ENCODE data around the gene FLRT2.

Gene FLRT2

GRCh38 chr14:85580536-85581140 lies 50.7 kb downstream of the FLRT2 start:
- Histone ChIP-seq H3K9ac (ENCODE audit: low read depth, low read length) (no peak overlapping the region), H3K4me1 (ENCODE audit: control insufficient read depth, insufficient read depth, low read length) (peaks cover 12% of the 10 kb centered on the region), H3K9me3 (ENCODE audit: control insufficient read depth, insufficient read depth, low read length) (no peaks in the 10 kb centered on the region), H3K4me3 (ENCODE audit: low read depth, low read length) (no peak overlapping the region), H3K36me3 (ENCODE audit: control insufficient read depth, insufficient read depth, low read length) (no peaks in the 10 kb centered on the region), H3K27me3 (ENCODE audit: control insufficient read depth, insufficient read depth, low read length) (no peaks in the 10 kb centered on the region)

DNA sequence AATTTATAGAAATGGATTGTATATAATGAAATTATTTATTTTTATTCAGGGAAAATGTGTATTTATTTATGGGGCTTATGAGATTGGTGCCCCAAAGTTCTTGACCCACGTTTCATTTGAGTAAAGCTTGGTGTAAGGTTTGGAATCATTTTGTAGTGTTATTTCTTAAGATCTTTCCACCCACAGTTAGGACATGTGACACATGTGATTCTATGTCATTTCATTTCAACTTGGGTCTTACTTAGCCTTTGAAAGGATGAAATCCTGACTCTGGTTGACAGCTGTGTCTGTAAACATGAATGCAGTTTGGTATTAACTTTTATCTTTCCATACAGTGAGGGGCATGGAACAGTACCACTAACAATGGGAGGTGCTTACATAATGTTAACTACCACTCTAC lies 51.7 kb downstream of the FLRT2 start:
- Histone ChIP-seq H3K27me3 (ENCODE audit: control insufficient read depth, insufficient read depth, low read length) (no peaks in the 10 kb centered on the region), H3K36me3 (ENCODE audit: control insufficient read depth, insufficient read depth, low read length) (no peaks in the 10 kb centered on the region), H3K9ac (ENCODE audit: low read depth, low read length) (no peak overlapping the region), H3K9me3 (ENCODE audit: control insufficient read depth, insufficient read depth, low read length) (no peaks in the 10 kb centered on the region), H3K4me1 (ENCODE audit: control insufficient read depth, insufficient read depth, low read length) (peaks cover 2% of the 10 kb centered on the region), H3K4me3 (ENCODE audit: low read depth, low read length) (no peak overlapping the region)

DNA sequence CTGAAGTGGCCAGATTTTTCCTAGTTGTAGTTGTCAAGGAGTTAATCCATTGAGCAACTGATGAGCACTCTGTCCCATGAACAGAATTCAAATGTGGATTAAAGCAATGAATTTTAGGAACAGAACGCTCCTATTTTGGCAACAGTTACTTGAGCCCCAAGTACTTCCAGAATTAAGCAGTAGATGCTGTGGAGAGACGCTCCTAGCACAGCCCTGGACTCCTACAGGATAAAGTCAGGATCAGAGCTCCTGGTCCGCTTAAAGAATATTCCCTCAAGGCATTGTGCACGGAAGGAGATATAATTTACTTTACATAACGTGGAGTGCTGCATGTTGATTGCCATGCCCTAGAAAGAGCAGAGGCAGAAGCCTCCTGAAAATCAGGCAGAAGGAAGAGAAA lies 53.4 kb downstream of the FLRT2 start:
- Histone ChIP-seq H3K9ac (ENCODE audit: low read depth, low read length) (no peak overlapping the region), H3K4me3 (ENCODE audit: low read depth, low read length) (no peak overlapping the region), H3K9me3 (ENCODE audit: control insufficient read depth, insufficient read depth, low read length) (no peaks in the 10 kb centered on the region), H3K27me3 (ENCODE audit: control insufficient read depth, insufficient read depth, low read length) (no peaks in the 10 kb centered on the region), H3K4me1 (ENCODE audit: control insufficient read depth, insufficient read depth, low read length) (no peaks in the 10 kb centered on the region), H3K36me3 (ENCODE audit: control insufficient read depth, insufficient read depth, low read length) (no peaks in the 10 kb centered on the region)

GRCh38 chr14:85584481-85584880 lies 54.5 kb downstream of the FLRT2 start:
- Histone ChIP-seq H3K4me1 (ENCODE audit: control insufficient read depth, insufficient read depth, low read length) (no peaks in the 10 kb centered on the region), H3K9me3 (ENCODE audit: control insufficient read depth, insufficient read depth, low read length) (no peaks in the 10 kb centered on the region), H3K9ac (ENCODE audit: low read depth, low read length) (no peak overlapping the region), H3K27me3 (ENCODE audit: control insufficient read depth, insufficient read depth, low read length) (no peaks in the 10 kb centered on the region), H3K36me3 (ENCODE audit: control insufficient read depth, insufficient read depth, low read length) (no peaks in the 10 kb centered on the region), H3K4me3 (ENCODE audit: low read depth, low read length) (no peak overlapping the region)

DNA sequence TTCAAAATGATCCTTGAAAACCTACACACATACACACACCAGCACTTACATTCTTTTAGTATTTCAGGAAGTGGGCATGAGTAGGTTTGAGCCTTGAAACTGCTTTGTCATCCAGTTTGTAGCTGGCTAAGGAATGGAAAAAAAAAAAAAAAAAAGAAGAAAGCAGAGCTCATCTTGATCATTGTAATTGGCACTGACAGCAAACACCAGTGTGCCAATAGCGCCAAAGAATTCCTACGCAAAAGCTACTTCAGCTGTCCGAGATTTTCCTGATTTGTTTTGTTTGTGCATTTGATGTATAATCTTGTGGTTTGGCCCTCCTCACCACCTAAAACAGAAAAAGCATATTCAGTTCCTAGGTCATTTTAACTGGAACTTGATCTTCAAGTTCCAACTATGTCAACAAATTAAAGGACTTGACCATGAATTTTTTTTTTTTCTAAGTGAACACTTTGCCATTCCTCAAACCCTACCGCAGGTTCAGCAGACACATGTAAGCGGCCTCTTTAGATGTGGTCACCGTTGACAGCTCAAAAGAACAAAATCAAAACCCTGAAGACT lies 57.3 kb downstream of the FLRT2 start:
- Histone ChIP-seq H3K4me3 (ENCODE audit: low read depth, low read length) (no peak overlapping the region), H3K36me3 (ENCODE audit: control insufficient read depth, insufficient read depth, low read length) (no peaks in the 10 kb centered on the region), H3K27me3 (ENCODE audit: control insufficient read depth, insufficient read depth, low read length) (no peaks in the 10 kb centered on the region), H3K4me1 (ENCODE audit: control insufficient read depth, insufficient read depth, low read length) (no peaks in the 10 kb centered on the region), H3K9me3 (ENCODE audit: control insufficient read depth, insufficient read depth, low read length) (no peaks in the 10 kb centered on the region), H3K9ac (ENCODE audit: low read depth, low read length) (no peak overlapping the region)

GRCh38 chr14:85590784-85591183 lies 60.8 kb downstream of the FLRT2 start:
- H3K9me3 ChIP-seq (ENCODE audit: control insufficient read depth, insufficient read depth, low read length): no peaks in the 10 kb centered on the region
- no peaks in the 10 kb centered on the region for H3K36me3 ChIP-seq (ENCODE audit: control insufficient read depth, insufficient read depth, low read length)
- no peaks in the 10 kb centered on the region for H3K4me1 ChIP-seq (ENCODE audit: control insufficient read depth, insufficient read depth, low read length)
- no peak overlapping the region for H3K9ac ChIP-seq (ENCODE audit: low read depth, low read length)
- H3K4me3 ChIP-seq (ENCODE audit: low read depth, low read length): no peak overlapping the region
- no peaks in the 10 kb centered on the region for H3K27me3 ChIP-seq (ENCODE audit: control insufficient read depth, insufficient read depth, low read length)

- peaks cover under 1% of the 10 kb centered on the region for H3K4me1 ChIP-seq (ENCODE audit: control insufficient read depth, insufficient read depth, low read length)
- H3K9ac ChIP-seq (ENCODE audit: low read depth, low read length): no peak overlapping the region
- H3K9me3 ChIP-seq (ENCODE audit: control insufficient read depth, insufficient read depth, low read length): no peaks in the 10 kb centered on the region
- no peaks in the 10 kb centered on the region for H3K27me3 ChIP-seq (ENCODE audit: control insufficient read depth, insufficient read depth, low read length)
- no peaks in the 10 kb centered on the region for H3K36me3 ChIP-seq (ENCODE audit: control insufficient read depth, insufficient read depth, low read length)
- H3K4me3 ChIP-seq (ENCODE audit: low read depth, low read length): no peak overlapping the region
Measured at GRCh38 chr14:85594217-85594616, 64.3 kb downstream of the FLRT2 start.

- H3K36me3 ChIP-seq (ENCODE audit: control insufficient read depth, insufficient read depth, low read length): no peaks in the 10 kb centered on the region
- H3K9ac ChIP-seq (ENCODE audit: low read depth, low read length): no peak overlapping the region
- H3K4me1 ChIP-seq (ENCODE audit: control insufficient read depth, insufficient read depth, low read length): peaks cover 5% of the 10 kb centered on the region
- no peaks in the 10 kb centered on the region for H3K9me3 ChIP-seq (ENCODE audit: control insufficient read depth, insufficient read depth, low read length)
- no peaks in the 10 kb centered on the region for H3K27me3 ChIP-seq (ENCODE audit: control insufficient read depth, insufficient read depth, low read length)
- H3K4me3 ChIP-seq (ENCODE audit: low read depth, low read length): no peak overlapping the region
Measured at GRCh38 chr14:85595981-85596380, 66.0 kb downstream of the FLRT2 start.

GRCh38 chr14:85596562-85596961 lies 66.6 kb downstream of the FLRT2 start:
- H3K9ac ChIP-seq (ENCODE audit: low read depth, low read length): no peak overlapping the region
- no peaks in the 10 kb centered on the region for H3K36me3 ChIP-seq (ENCODE audit: control insufficient read depth, insufficient read depth, low read length)
- H3K27me3 ChIP-seq (ENCODE audit: control insufficient read depth, insufficient read depth, low read length): no peaks in the 10 kb centered on the region
- no peaks in the 10 kb centered on the region for H3K9me3 ChIP-seq (ENCODE audit: control insufficient read depth, insufficient read depth, low read length)
- peaks cover 5% of the 10 kb centered on the region for H3K4me1 ChIP-seq (ENCODE audit: control insufficient read depth, insufficient read depth, low read length)
- H3K4me3 ChIP-seq (ENCODE audit: low read depth, low read length): no peak overlapping the region

- Histone ChIP-seq H3K9ac (ENCODE audit: low read depth, low read length) (no peak overlapping the region), H3K4me3 (ENCODE audit: low read depth, low read length) (no peak overlapping the region), H3K36me3 (ENCODE audit: control insufficient read depth, insufficient read depth, low read length) (no peaks in the 10 kb centered on the region), H3K27me3 (ENCODE audit: control insufficient read depth, insufficient read depth, low read length) (no peaks in the 10 kb centered on the region), H3K4me1 (ENCODE audit: control insufficient read depth, insufficient read depth, low read length) (peaks cover 5% of the 10 kb centered on the region), H3K9me3 (ENCODE audit: control insufficient read depth, insufficient read depth, low read length) (no peaks in the 10 kb centered on the region)
Measured at GRCh38 chr14:85597701-85598100, 67.8 kb downstream of the FLRT2 start.

- Histone ChIP-seq H3K4me3 (ENCODE audit: low read depth, low read length) (no peak overlapping the region), H3K27me3 (ENCODE audit: control insufficient read depth, insufficient read depth, low read length) (no peaks in the 10 kb centered on the region), H3K9ac (ENCODE audit: low read depth, low read length) (no peak overlapping the region), H3K9me3 (ENCODE audit: control insufficient read depth, insufficient read depth, low read length) (no peaks in the 10 kb centered on the region), H3K36me3 (ENCODE audit: control insufficient read depth, insufficient read depth, low read length) (no peaks in the 10 kb centered on the region), H3K4me1 (ENCODE audit: control insufficient read depth, insufficient read depth, low read length) (peaks cover 5% of the 10 kb centered on the region)
Measured at GRCh38 chr14:85599939-85600338, 70.0 kb downstream of the FLRT2 start.

GRCh38 chr14:85601246-85601645 lies 71.3 kb downstream of the FLRT2 start:
- Histone ChIP-seq H3K36me3 (ENCODE audit: control insufficient read depth, insufficient read depth, low read length) (no peaks in the 10 kb centered on the region), H3K4me1 (ENCODE audit: control insufficient read depth, insufficient read depth, low read length) (peaks cover 5% of the 10 kb centered on the region), H3K9me3 (ENCODE audit: control insufficient read depth, insufficient read depth, low read length) (no peaks in the 10 kb centered on the region), H3K4me3 (ENCODE audit: low read depth, low read length) (no peak overlapping the region), H3K9ac (ENCODE audit: low read depth, low read length) (no peak overlapping the region), H3K27me3 (ENCODE audit: control insufficient read depth, insufficient read depth, low read length) (no peaks in the 10 kb centered on the region)

All from iPS-15b (cell line).